Stimulated activated CD4-positive, alpha-beta T cell treated with anti-CD3 and anti-CD28 coated beads, Interleukin-1b, Interleukin-23, amount 100 ng/mL, for 4 hours (primary cell): ENCODE measurements around the gene APBA1.
"Not testable (repeated sequence)": the region's sequence is repeated elsewhere in the genome, so short reads cannot be mapped to it uniquely, and the experiment has no call there.

ENCODE experiments used
- DNase-seq, 2 donors: peaks; one replicate each; pipeline ENCODE4 v3.0.0-alpha.2; 2020; ENCODE audit warnings: low read depth in 2 of 2

Gene APBA1

DNA sequence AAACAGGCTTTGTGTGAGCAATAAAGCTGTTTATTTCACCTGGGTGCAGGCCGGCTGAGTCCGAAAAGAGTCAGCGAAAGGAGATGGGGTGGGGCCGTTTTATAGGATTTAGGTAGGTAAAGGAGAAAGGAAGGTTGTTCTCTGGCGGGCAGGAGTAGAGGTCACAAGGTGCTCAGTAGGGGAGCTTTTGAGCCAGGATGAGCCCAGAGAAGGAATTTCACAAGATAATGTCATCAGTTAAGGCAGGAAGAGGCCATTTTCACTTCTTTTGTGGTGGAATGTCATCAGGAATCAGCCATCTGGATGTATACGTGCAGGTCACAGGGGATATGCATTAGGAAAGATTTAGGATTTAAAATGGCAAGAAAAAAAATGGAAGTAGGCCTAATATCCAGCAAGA lies 262.2 kb downstream of the APBA1 start:
- not testable (repeated sequence) for DNase-seq

DNA sequence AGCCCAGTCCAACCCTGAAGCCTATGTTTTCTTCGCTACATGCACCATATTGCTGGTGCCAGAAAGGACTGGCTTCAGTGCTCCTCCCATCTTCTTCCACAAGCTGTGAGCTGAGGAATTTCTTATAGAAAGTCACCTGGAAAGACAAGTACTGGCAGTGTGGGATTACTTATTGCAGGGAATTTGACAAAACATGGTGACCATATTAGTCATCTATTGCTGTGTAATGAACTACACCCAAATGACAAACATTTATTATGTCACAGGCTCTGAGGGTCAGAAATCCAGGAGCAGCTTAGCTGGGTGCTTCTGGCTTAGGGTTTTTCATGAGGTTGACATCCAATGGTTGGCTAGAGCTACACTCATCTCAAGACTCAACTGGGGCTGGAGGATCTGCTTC lies 271.7 kb downstream of the APBA1 start:
- DNase-seq, result no peak

DNA sequence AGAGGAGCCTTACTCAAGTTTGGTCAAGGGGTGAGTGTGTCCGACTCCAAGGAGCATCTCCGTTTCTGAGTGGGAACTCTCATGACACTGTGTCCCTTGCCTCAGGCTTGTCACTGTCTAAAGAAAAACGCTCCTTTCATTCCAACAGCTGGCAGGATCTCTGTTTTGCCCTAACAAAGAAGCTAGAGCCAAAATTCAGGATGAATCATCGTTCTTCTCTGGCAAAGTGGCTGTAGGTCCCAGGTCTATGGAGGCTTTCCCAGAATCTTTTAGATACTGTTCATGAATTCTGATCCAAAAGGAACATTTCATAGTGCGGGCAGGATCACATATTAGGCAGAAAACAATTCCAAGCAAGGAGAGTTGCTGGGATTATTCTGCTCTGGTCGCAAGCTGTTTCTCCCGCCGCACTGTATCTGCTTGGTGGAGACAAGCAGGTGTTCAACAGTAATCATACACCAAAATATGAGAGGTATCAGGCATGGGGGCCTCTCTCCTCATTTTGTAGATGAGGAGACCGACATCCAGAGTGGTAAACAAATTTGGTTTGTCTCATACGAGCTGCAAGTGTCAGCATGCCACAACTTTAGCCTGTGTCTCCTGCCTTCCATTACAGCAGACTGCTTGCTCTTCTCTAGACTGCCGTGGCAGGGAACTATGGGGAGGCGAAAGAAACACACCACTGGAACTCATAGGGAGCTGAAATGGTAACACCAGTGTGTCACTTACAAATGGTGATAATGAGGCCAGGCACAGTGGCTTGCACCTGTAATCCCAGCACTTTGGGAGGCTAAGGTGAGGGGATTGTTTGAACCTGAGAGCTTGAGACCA lies 274.6 kb downstream of the APBA1 start:
- DNase-seq, result no peak

DNA sequence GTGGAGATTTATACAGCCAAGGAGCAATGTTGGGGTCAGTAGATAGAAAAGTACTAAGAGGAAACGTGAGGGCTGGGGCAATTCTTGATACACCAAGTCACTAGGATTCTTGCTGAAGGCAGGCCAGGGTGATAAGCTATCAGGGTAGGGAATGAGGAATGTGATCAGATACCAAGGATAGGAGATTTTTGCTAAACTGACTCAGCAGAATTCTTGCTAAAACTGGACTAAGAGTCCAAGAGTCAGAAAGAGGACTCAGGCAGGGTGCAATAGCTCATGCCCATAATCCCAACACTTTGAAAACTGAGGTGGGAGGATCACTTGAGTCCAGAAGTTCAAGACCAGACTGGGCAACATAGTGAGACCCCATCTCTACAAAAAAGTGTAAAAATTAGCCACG lies 275.4 kb downstream of the APBA1 start:
- no peak for DNase-seq

DNA sequence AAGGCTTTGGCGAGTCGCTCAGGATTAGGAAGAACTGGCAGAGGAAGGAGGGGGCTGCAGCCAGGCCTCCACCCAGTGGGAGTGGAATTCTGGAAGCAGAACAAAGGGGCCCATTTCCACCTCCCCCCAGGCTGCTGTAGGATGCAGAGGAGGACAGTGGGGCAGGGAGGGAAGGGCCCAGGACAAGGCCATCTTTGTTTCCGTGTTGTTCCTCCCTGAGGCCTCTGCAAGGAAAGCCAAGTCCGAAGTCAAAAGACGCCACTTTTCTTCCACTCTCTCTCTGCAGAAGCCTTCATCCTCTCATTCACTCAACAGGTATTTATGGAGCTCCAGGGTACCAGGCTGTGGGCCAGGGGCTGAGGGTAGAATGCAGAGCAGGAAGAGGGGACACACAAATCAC lies 276.5 kb downstream of the APBA1 start:
- no peak for DNase-seq

DNA sequence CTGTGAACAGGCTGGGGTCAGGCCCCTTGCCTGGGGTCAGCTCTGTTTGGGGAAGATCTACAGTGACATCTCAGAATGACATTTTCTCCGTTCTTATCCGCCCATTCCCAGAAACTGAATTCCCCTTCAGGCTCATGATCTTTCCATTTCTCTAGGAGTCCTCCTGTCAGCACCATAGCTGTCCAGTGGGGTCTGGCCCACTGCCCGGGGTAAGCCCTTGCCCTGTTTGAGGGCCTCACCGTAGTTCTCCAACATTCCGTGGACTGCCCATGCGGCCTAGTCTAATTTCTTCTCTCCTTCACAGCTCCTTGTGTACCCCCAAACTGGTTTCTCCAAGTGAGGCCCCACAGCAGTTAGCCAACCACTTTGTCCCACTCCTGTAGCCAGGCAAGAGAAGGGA lies 278.7 kb downstream of the APBA1 start:
- no peak for DNase-seq

DNA sequence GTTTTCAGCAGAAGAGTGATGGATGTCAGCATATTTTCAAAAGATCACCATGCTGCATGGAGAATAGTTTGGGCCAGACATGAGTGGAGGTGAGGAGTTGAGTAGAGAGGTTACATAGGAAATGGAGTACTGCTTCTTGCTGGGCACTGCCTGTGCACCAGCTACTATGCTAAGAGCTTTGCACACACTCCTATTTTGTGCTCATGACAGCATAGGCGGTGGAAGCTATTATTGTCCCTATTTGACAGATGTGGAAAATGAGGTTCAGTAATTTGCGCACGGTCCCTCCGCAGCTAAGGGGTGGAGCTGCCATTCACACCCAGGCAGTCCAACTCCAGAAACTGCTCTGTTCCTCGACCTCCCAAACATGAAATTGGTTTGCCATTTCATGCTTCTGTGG lies 279.3 kb downstream of the APBA1 start:
- no peak for DNase-seq

DNA sequence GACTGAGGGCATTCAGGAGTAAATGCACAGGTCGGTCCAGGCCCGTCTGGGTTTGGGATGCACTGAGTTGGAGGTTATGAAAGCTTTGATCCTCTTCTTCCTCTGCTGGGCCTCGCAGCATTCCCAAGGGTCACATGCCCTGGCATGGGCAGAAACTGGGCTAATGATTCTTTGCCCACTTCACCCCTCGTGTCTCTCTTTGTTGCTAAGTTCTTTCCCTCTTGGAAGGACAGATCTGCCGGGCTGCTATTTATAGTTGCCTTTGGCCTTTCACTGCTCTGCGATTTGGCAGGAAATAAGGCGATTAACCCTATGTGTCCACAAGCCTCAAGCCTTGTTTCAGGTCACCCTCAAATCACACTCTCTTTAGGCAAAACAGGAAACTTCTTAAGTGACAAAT lies 280.2 kb downstream of the APBA1 start:
- no peak for DNase-seq

DNA sequence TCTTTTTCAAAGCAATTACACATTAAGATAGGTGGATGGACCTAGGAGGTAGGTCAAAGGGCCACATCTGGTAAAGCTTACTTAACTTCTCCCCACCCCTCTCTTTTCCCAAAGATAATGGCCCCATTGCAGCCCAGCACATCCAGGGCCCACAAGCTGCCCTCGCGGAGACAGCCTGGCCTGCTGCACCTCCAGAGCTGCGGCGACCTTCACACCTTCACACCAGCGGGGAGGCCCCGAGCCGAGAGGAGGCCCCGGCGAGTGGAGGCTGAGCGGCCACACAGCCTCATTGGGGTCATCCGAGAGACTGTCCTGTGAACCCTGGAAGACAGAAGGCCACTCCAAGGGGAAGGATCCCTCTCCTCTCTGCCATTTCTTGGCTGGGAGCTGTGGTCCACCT lies 280.7 kb downstream of the APBA1 start:
- no peak for DNase-seq

DNA sequence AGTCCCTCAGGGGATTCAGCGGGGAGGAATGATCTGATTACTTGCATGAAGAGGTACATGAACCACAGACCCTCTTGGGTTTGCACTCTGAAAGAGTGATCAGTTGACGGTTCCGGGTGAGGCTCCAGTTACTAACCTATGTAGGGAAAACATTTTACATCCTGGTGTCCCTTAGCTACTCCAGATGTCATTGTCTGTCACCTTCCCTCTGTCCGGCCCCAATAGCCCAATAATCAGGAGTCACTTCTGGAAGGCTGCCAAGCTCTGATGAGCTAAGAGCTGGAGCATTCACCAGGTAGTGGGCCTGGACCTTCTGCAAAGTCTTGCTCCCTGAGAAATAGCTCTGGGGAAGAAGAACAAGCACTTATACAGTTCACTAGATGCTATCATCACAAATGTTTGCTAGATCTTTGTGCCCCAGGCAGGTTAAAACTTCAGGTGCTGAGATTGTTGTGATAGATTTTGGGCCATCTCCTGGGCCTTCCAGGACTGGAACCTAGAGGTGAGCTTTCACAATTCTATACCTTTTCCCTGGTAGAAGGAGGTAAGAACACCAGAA lies 282.7 kb downstream of the APBA1 start:
- no peak for DNase-seq

DNA sequence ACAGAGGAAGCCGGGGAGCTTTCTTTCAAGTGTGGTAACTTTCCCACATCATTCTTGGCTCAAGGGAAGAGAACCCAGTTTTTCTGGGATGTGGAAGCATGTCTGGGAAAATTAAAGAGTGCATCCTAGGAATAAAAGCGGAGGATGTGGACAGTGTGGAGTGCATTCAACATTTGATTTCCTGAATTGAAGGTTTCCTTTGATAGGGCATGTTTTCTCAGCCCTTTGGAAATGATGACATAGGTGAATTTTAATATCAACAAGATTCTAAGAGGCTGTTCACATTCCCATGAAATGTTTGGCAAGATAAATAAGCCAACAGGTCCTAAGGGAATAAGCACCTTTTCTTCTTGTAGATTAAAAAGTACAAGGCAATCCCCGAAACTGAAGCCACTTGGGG lies 283.6 kb downstream of the APBA1 start:
- no peak for DNase-seq

DNA sequence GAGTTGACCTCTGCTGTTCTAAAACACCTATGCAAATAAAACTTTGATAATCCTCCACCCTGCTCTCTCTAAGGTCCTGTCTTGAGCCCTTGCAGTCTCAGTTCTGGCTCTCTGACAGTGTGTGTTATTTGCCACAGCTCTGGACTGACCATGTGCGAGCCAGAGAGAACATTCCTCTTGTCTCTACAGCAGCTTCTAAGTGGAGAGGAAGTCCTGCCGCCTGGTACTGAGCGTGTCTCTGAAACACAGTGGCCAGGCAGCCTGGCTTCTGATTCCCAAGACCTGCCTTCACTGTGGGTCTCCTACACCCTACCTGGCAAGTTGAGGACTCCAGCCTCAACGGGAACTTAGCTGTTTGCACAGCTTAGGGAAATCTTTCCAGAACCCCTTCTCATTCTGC lies 285.5 kb downstream of the APBA1 start:
- no peak for DNase-seq

DNA sequence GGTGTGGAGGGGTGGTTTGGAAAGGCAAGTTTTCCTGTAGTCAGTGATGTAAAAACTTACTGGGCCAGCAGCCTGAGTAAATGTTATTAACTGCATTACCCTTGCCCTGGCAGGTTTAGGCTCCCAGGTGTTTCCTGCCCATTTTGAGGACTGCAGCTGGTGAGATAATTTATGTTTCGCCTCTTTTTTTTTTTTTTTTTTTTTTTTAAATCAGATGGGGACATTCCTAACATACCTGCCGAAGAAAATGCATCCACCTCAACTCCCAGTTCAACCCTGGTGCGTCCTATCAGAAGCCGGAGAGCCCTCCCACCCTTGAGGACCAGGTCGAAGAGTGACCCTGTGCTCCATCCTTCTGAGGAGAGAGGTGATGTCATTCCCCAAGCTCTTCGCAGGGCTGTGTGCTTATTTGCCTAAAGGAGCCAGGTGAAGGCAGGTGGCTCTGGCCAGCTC lies 286.6 kb downstream of the APBA1 start:
- no peak for DNase-seq

DNA sequence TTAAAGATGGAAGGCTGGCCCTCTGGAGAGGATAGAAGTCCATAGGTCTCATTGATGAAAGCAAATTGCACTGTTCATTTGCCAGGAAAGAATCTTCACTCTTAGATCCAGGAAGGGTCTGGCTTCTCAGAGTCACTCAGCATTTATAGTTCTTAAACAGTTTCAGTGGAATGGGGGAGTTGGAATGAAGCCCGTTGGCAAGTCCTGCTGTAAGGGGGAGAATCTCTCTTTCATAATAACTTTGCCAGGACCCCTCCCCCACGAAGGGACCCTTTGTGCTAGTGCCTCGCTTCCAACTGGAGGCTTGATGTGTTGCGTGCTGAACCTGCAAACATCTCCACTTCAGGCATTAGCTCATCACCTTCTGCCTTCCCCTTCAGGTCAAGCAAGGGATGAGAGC lies 290.0 kb downstream of the APBA1 start:
- DNase-seq, result no peak

DNA sequence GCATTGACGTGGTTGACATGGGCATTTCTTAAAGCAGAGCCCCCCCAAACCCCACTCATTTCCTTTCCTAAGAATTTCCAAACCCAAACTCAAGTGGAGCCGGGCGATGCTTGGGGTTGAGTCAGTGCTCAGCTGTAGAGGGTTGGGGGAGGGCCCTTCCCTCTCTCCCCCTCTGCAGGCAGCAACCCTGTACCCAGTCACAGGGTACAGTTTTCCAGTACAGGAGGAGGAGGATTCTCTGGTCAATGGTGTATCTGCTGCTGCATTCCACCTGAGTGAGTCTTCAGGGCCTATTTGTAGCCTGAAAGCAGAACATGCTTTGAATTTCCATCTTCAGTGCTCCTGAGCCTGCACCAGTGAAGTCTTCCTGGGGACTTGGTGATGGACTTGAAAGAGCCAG lies 291.4 kb downstream of the APBA1 start:
- DNase-seq, result no peak

DNA sequence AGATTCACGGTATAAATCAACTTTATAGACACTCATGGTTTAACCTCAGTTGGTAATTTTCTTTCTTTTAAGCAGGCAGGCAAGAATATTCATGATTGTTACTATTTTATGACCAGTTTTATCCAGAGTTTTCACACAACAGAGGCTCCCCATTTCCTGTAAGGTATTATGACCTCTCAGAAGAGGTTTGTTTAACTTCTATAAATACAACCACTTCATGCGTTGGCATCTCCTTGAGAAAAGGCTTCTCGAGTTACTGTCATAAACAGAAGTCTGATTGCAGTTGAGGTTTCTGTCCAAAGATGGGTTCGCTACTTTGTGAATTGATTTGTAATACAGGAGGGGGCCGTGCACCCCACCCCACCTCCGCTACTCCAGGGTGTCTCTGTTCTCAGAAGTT lies 291.9 kb downstream of the APBA1 start:
- no peak for DNase-seq

DNA sequence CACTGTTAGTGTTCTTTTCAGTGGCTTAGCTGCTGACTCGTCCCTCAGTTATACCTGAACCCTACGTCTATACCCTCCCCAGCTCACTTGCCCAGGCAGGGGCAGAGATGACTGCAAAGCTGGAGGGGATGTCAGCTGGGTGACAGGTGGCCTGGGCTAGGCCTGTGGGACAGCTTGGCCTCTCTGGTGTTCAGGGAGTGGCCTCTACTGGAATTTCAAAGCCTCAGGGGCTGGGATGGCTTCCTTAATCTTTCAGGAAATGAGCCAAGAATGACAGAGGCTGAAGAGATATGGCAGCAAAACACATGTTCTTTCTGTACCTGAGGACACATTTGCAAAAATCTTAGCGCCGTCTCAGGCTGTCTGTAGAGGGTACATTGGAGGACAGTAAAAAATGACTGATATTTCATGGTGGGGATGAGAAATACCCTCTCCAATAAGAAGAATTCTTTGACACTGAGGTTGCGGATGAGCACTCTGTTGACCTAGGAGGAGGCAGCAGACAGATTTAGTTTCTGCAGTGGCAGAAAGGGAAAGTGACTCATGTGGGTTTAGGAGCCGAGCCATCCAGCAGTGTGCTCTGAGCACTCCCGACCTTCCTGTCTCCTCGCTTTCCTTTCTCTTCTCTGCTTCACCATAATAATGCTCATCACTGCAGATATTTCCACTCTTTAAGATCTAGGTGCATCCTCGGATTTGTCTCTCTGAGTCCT lies 292.7 kb downstream of the APBA1 start:
- DNase-seq, result no peak

DNA sequence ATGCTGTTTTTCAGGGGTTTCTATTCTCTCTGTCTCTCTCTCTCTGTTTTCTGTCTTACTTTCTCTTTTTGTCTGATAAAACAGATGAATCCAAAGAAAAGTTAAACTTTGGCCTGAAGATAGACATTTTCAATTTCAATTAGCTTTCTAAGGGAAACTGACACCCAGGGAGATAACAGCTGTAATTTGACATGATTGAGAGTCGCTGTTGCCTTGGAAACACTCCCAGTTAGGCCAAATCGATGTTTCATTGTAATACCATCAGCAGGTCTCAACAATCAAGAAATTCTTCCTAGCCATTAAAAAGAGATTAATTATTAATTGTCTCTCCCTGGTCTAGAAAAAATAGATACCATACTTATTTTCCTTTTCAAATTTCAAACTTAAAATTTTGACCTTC lies 294.2 kb downstream of the APBA1 start:
- no peak for DNase-seq
